NB4 (cell line): Measurements from ENCODE around the gene DNMT3A.

ENCODE experiments used
- CTCF ChIP-seq: IDR thresholded peaks from one replicate; pipeline ENCODE4 v1.5.1; 2012; ENCODE audit warnings: low read depth, low read length
- MAX ChIP-seq: IDR thresholded peaks from 2 replicates; pipeline ENCODE4 v1.6.1; 2011; ENCODE audit warnings: low read depth, low read length
- POLR2A ChIP-seq: IDR thresholded peaks from 2 replicates; pipeline ENCODE4 v1.6.1; 2011; ENCODE audit warnings: mild to moderate bottlenecking; ENCODE audit not compliant: insufficient read length; ENCODE audit errors: extremely low read depth

- TF ChIP-seq CTCF (no peak), POLR2A (no peak), MAX (no peak)
These were observed 128.5 kb downstream of the DNMT3A start for GRCh38 chr2:25213229-25213628.
